ENCODE measurements around the gene ASB2.

- TF ChIP-seq, protein P1, sequence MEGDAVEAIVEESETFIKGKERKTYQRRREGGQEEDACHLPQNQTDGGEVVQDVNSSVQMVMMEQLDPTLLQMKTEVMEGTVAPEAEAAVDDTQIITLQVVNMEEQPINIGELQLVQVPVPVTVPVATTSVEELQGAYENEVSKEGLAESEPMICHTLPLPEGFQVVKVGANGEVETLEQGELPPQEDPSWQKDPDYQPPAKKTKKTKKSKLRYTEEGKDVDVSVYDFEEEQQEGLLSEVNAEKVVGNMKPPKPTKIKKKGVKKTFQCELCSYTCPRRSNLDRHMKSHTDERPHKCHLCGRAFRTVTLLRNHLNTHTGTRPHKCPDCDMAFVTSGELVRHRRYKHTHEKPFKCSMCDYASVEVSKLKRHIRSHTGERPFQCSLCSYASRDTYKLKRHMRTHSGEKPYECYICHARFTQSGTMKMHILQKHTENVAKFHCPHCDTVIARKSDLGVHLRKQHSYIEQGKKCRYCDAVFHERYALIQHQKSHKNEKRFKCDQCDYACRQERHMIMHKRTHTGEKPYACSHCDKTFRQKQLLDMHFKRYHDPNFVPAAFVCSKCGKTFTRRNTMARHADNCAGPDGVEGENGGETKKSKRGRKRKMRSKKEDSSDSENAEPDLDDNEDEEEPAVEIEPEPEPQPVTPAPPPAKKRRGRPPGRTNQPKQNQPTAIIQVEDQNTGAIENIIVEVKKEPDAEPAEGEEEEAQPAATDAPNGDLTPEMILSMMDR (IDR thresholded peaks at IDR 0.05 in 8 of 11, conservative IDR thresholded peaks at IDR 0.05 in 3 of 11) = no peak
- TF ChIP-seq POLR2AphosphoS5 (IDR thresholded peaks at IDR 0.05) = no peak
Observed at GRCh38 chr14:93892505-93892839, 83.9 kb downstream of the ASB2 start.
